HepG2 (cell line): ENCODE results near the gene PXMP2. TPM values are rescaled to one million over a fixed set of nuclear protein-coding genes. Genes with fewer than 3 reads are reported as not detected.
A peak's percentile ranks its signal among the peaks of the same experiment; 100 is the strongest.

Source experiments
- ATAC-seq: fragments of 200-7000 bp; cut with Tn5 transposase; 3 replicates; pipeline ENCODE4 v1.9.1; 2020; ENCODE audit warnings: mild to moderate bottlenecking, moderate library complexity
- BruUV-seq: library from RNA; stranded (reverse); fragments of 400-500 nt; replicated peaks from 2 replicates; lab custom pipeline; 2021; lab: Mats Ljungman, UMichigan
- CTCF ChIA-PET: fragments of 300-600 bp; formaldehyde crosslinking; extraction: SDS; loops from one replicate; lab custom pipeline; 2021; ENCODE audit warnings: low total read pairs, inconsistent platforms, low intra/inter-chr PET ratio; lab: Yijun Ruan, JAX
- POLR2A ChIA-PET: fragments of 350-600 bp; sonication (Branson Sonifier 250); formaldehyde crosslinking; loops from one replicate; lab custom pipeline; 2020; ENCODE audit warnings: antibody characterized with exemption, inconsistent platforms; lab: Yijun Ruan, JAX
- DNase-seq: peaks from one replicate; pipeline ENCODE4 v3.0.0-alpha.2; 2015; ENCODE audit warnings: low spot score
- FAIRE-seq: peaks from 3 replicates; lab custom pipeline; 2011; peaks lifted over from hg19 to GRCh38; lab: Jason Lieb, UNC
- H2AFZ ChIP-seq: one replicate; pipeline ENCODE4 v1.6.1; 2011; ENCODE audit warnings: low read length, inconsistent platforms
- H3K27ac ChIP-seq: fragments of 300-600 bp; 3 replicates; pipeline ENCODE4 v1.8.0; 2011; ENCODE audit warnings: mixed run types, mild to moderate bottlenecking, mixed read lengths, low read length, inconsistent platforms; ENCODE audit not compliant: insufficient read depth; ENCODE audit errors: extremely low read length
- H3K27me3 ChIP-seq, 2 experiments: fragments of 200-600 bp in 1 of 2; 2 replicates in 1 of 2; 3 replicates in 1 of 2; pipeline versions ENCODE4 v1.6.0 to v1.8.0; 2011; ENCODE audit warnings: low read length in 2 of 2, mild to moderate bottlenecking in 2 of 2, moderate library complexity in 2 of 2, inconsistent platforms in 1 of 2; ENCODE audit not compliant: insufficient read depth in 2 of 2, control insufficient read depth in 1 of 2
- H3K36me3 ChIP-seq, 2 experiments: fragments of 200-600 bp in 1 of 2; replicated peaks in 1 of 2; 2 replicates in 1 of 2; 3 replicates in 1 of 2; pipeline versions ENCODE4 v1.5.1 to v1.8.0; 2011; ENCODE audit warnings: low read length in 2 of 2, inconsistent platforms in 1 of 2; ENCODE audit not compliant: insufficient read depth in 2 of 2, control insufficient read depth in 1 of 2
- H3K4me1 ChIP-seq: 2 replicates; pipeline ENCODE4 v1.5.1; 2012; ENCODE audit warnings: low read length, inconsistent platforms; ENCODE audit not compliant: insufficient read depth
- H3K4me2 ChIP-seq: 2 replicates; pipeline ENCODE4 v1.6.0; 2011; ENCODE audit warnings: low read depth, low read length, inconsistent platforms
- H3K4me3 ChIP-seq, 3 experiments: fragments of 200-600 bp in 1 of 3; sonication (generic), shearing (Covaris generic) in 1 of 3; replicated peaks in 1 of 3; 2 replicates each; pipeline ENCODE4 v1.5.1; 2011 to 2016; ENCODE audit warnings: low read length in 3 of 3, inconsistent platforms in 2 of 3, low read depth in 2 of 3, mild to moderate bottlenecking in 2 of 3, control low read depth in 1 of 3, mixed read lengths in 1 of 3; ENCODE audit not compliant: insufficient read depth in 1 of 3
- H3K79me2 ChIP-seq: one replicate; pipeline ENCODE4 v1.6.1; 2011; ENCODE audit warnings: low read length, inconsistent platforms; ENCODE audit not compliant: insufficient read depth
- H3K9ac ChIP-seq: 2 replicates; pipeline ENCODE4 v1.6.0; 2011; ENCODE audit warnings: mild to moderate bottlenecking, low read depth, low read length, inconsistent platforms; ENCODE audit not compliant: insufficient read depth
- H3K9me3 ChIP-seq: 2 replicates; pipeline ENCODE4 v1.5.1; 2012; ENCODE audit warnings: mild to moderate bottlenecking, low read length
- H4K20me1 ChIP-seq: 2 replicates; pipeline ENCODE4 v1.6.0; 2011; ENCODE audit warnings: inconsistent platforms, mild to moderate bottlenecking, low read length, moderate library complexity; ENCODE audit not compliant: insufficient read depth
- CEBPB ChIP-seq: IDR thresholded peaks from 2 replicates; pipeline ENCODE4 v1.6.1; 2011; ENCODE audit warnings: low read depth, low read length, improper control_type of control experiment, borderline replicate concordance
- NFIB ChIP-seq: sonication (generic); formaldehyde crosslinking; IDR thresholded peaks from 2 replicates; pipeline ENCODE4 v1.9.0; 2021; ENCODE audit warnings: missing genetic modification reagents, mild to moderate bottlenecking, borderline replicate concordance
- PHF21A ChIP-seq: sonication (generic); formaldehyde crosslinking; IDR thresholded peaks from 2 replicates; pipeline ENCODE4 v1.5.0; 2020; ENCODE audit warnings: mild to moderate bottlenecking, missing genetic modification reagents
- RBFOX2 ChIP-seq: fragments of 200-400 bp; formaldehyde crosslinking; IDR thresholded peaks from 2 replicates; pipeline ENCODE4 v1.6.1; 2017; ENCODE audit warnings: low read depth, mild to moderate bottlenecking, low read length
- SRY ChIP-seq: sonication (generic); formaldehyde crosslinking; IDR thresholded peaks from 2 replicates; pipeline ENCODE4 v1.8.0; 2022; ENCODE audit warnings: mild to moderate bottlenecking, missing genetic modification reagents
- ZNF143 ChIP-seq: sonication (generic); formaldehyde crosslinking; IDR thresholded peaks from 2 replicates; pipeline ENCODE4 v1.4.0; 2020; ENCODE audit warnings: missing genetic modification reagents
- WGBS: methylation state at CpG from one replicate; pipeline ENCODE4 v1.1.6; 2017; ENCODE audit warnings: low lambda C conversion rate; 5-methylcytosine and 5-hydroxymethylcytosine counted together
- in situ Hi-C: cut with HindIII; loops from 2 replicates; pipeline ENCODE4 v1.10.0; 2017; ENCODE audit warnings: low pct_unique_long_range_greater_than_20kb; ENCODE audit not compliant: extremely low pct_ligation_motif_present
- intact Hi-C: fragments of 100-400 bp; cut with micrococcal nuclease; formaldehyde crosslinking; loops from one replicate; pipeline ENCODE4 v1.10.0; 2022; ENCODE audit not compliant: unreplicated experiment
- polyA plus RNA-seq, 8 experiments: library from polyadenylated mRNA; depleted of rRNA in 3 of 8; stranded (reverse) in 7 of 8; unstranded in 1 of 8; fragments of >200 nt; fragmentation: Illumina TruSeq in 4 of 8; extraction: Trizol in 4 of 8; gene quantifications; 2 replicates each; pipeline versions ENCODE4 v1.2.1 to v1.2.3, GENCODE V29; 2011 to 2016; ENCODE audit warnings: low read depth in 4 of 8, missing spikeins in 1 of 8, mixed read lengths in 1 of 8; ENCODE audit not compliant: insufficient read depth in 1 of 8
- total RNA-seq, 5 experiments: library from RNA; depleted of rRNA; stranded (reverse); fragments of >200 nt; fragmentation: Illumina TruSeq; extraction: Trizol; gene quantifications; 2 replicates each; pipeline ENCODE4 v1.2.3, GENCODE V29; 2016; ENCODE audit warnings: low read depth in 1 of 5

Gene PXMP2
- total and polyA plus RNA-seq, 2 of the 13 experiments (the other 11 are each of a cell fraction or from before 2014, with no cell fraction given) = 25.5 to 42.9 TPM

GRCh38 chr12:132695431-132695830 is 8.0 kb downstream of the PXMP2 start:
- DNase-seq = no peak
- Histone ChIP-seq H3K9ac (no peak overlapping the region), H3K27ac (no peak overlapping the region), H3K27me3 (no peaks in the 10 kb centered on the region), H3K4me3 (no peak overlapping the region), H3K36me3 (peaks cover 7 to 20% of the 10 kb centered on the region in 2 experiments; a peak in 4 of 5 replicates), H3K4me1 (peaks cover 7% of the 10 kb centered on the region; the same call in 1 of the 2 replicates), H3K9me3 (no peaks in the 10 kb centered on the region), H2AFZ (no peak overlapping the region), H4K20me1 (no peaks in the 10 kb centered on the region)
- in situ Hi-C loops = no loop called here
- POLR2A ChIA-PET = interaction anchor here (1.2 kb wide), 1 partner anchor 15 kb away, joined by 4 read pairs; the partner anchor contains the start of gene PGAM5
- WGBS = 99% methylated on average over 12 of the region's 12 CpGs
- intact Hi-C loops = no loop called here
- no peak for TF ChIP-seq SRY (CRISPR knock-in tag)
- no peak for TF ChIP-seq PHF21A (CRISPR knock-in tag)
- TF ChIP-seq RBFOX2 = no peak
- TF ChIP-seq ZNF143 (CRISPR knock-in tag) = no peak
- TF ChIP-seq, all 625 proteins: peak for 0
- Histone ChIP-seq H3K79me2 (no peaks in the 10 kb centered on the region), H3K4me2 (no peak overlapping the region)
- FAIRE-seq = no peak
- BruUV-seq = no TSS peak
- CTCF ChIA-PET = no interaction called here
- no peak for ATAC-seq

DNA sequence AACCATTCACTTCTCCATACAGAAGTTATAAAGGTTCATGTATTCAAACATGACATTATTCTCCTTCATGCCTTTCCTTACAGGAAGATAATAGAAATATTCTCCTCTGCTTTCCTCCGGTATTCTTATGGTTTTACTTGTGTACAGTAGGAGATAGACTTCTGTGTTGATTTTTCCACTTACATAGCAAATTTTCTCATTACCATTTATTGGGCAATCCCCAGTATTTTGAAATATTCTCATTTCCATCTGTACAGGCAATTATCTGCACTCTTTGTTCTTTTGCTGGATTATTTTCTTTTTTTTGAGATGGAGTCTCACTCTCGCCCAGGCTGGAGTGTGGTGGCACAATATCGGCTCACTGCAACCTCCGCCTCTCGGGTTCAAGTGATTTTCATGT is 11.0 kb downstream of the PXMP2 start:
- TF ChIP-seq CEBPB = 0 out of 2 replicates have a peak, but pooled peaks have one; percentile 10
- no peak for TF ChIP-seq NFIB (CRISPR knock-in tag)
- no peaks in the 10 kb centered on the region for H3K27me3 ChIP-seq
- H3K27ac ChIP-seq = no peak overlapping the region
- H3K9me3 ChIP-seq = no peaks in the 10 kb centered on the region
- WGBS = 98% methylated on average over 5 of the region's 5 CpGs
- H3K4me2 ChIP-seq = no peak overlapping the region
- in situ Hi-C loops (no loop called here), intact Hi-C loops (no loop called here)
- H4K20me1 ChIP-seq = no peaks in the 10 kb centered on the region
- H3K79me2 ChIP-seq = no peaks in the 10 kb centered on the region
- no peak overlapping the region for H3K9ac ChIP-seq
- FAIRE-seq = no peak
- ATAC-seq = no peak
- CTCF ChIA-PET = no interaction called here
- H3K4me1 ChIP-seq = peaks cover 12% of the 10 kb centered on the region; the same call in 1 of the 2 replicates
- H3K4me3 ChIP-seq = no peak overlapping the region
- no peak for DNase-seq
- POLR2A ChIA-PET = no interaction called here
- peaks cover 14 to 32% of the 10 kb centered on the region in 2 experiments; a peak in 4 of 5 replicates for H3K36me3 ChIP-seq
- no TSS peak for BruUV-seq
- no peak overlapping the region for H2AFZ ChIP-seq
